HEK293 (cell line): Measurements from ENCODE around the gene PARVA.

ENCODE experiments used
- CTCF ChIA-PET: fragments of 350-600 bp; formaldehyde crosslinking; extraction: SDS; loops from one replicate; lab custom pipeline; 2021; ENCODE audit warnings: antibody characterized with exemption; lab: Yijun Ruan, JAX
- POLR2A ChIA-PET: fragments of 300-600 bp; formaldehyde crosslinking; extraction: SDS; loops from one replicate; lab custom pipeline; 2020; ENCODE audit warnings: antibody characterized with exemption, inconsistent platforms; lab: Yijun Ruan, JAX
- H3K27ac ChIP-seq: fragments of 200-500 bp; sonication (Bioruptor generic); 2 replicates; pipeline ENCODE4 v1.5.1; 2014; ENCODE audit warnings: low read depth, low read length, control low read depth, inconsistent platforms; ENCODE audit errors: extremely low read depth
- H3K36me3 ChIP-seq, 2 experiments: fragments of 200-500 bp in 1 of 2; sonication (Bioruptor generic) in 1 of 2; 1 replicate in 1 of 2; 2 replicates in 1 of 2; pipeline ENCODE4 v1.5.1; 2014 to 2017; ENCODE audit warnings: inconsistent platforms in 2 of 2, low read length in 2 of 2; ENCODE audit not compliant: control insufficient read depth in 2 of 2, insufficient read depth in 1 of 2
- H3K4me1 ChIP-seq: fragments of 200-500 bp; sonication (Bioruptor generic); 2 replicates; pipeline ENCODE4 v1.5.1; 2014; ENCODE audit warnings: mild to moderate bottlenecking, low read length, inconsistent platforms; ENCODE audit not compliant: control insufficient read depth, insufficient read depth
- H3K4me3 ChIP-seq: 2 replicates; pipeline ENCODE4 v1.5.1; 2011; ENCODE audit warnings: low read depth, mild to moderate bottlenecking, control low read depth, low read length, moderate library complexity
- H3K9me3 ChIP-seq: fragments of 200-500 bp; sonication (Bioruptor generic); 2 replicates; pipeline ENCODE4 v1.5.1; 2014; ENCODE audit warnings: low read depth, low read length, inconsistent platforms; ENCODE audit not compliant: control insufficient read depth, insufficient read depth
- ATF2 ChIP-seq: fragments of 450-650 bp; formaldehyde crosslinking; IDR thresholded peaks from 2 replicates; pipeline ENCODE4 v1.5.1; 2016; ENCODE audit warnings: missing biosample characterization, missing genetic modification characterization, low read depth
- KLF7 ChIP-seq: fragments of 450-650 bp; formaldehyde crosslinking; IDR thresholded peaks from 2 replicates; pipeline ENCODE4 v1.5.1; 2016; ENCODE audit warnings: missing biosample characterization, missing genetic modification characterization, borderline replicate concordance
- MEIS1 ChIP-seq: sonication (generic); formaldehyde crosslinking; IDR thresholded peaks from 2 replicates; pipeline ENCODE4 v1.8.1; 2022; ENCODE audit warnings: missing genetic modification reagents, mild to moderate bottlenecking, borderline replicate concordance
- OVOL3 ChIP-seq: fragments of 450-650 bp; formaldehyde crosslinking; IDR thresholded peaks from 2 replicates; pipeline ENCODE4 v1.5.1; 2016; ENCODE audit warnings: missing biosample characterization, missing genetic modification characterization
- PRDM6 ChIP-seq: fragments of 450-650 bp; formaldehyde crosslinking; IDR thresholded peaks from 2 replicates; pipeline ENCODE4 v1.5.1; 2017; ENCODE audit warnings: missing biosample characterization, missing genetic modification characterization
- RBAK ChIP-seq: fragments of 450-650 bp; formaldehyde crosslinking; IDR thresholded peaks from 2 replicates; pipeline ENCODE4 v1.5.1; 2016; ENCODE audit warnings: missing biosample characterization, missing genetic modification characterization
- REPIN1 ChIP-seq: fragments of 450-650 bp; formaldehyde crosslinking; IDR thresholded peaks from 2 replicates; pipeline ENCODE4 v1.5.1; 2017; ENCODE audit warnings: missing biosample characterization, missing genetic modification characterization, low read depth
- ZBTB49 ChIP-seq: fragments of 450-650 bp; formaldehyde crosslinking; IDR thresholded peaks from 2 replicates; pipeline ENCODE4 v1.5.1; 2016; ENCODE audit warnings: missing biosample characterization, missing genetic modification characterization, low read depth
- ZIC2 ChIP-seq: fragments of 450-650 bp; formaldehyde crosslinking; IDR thresholded peaks from 2 replicates; pipeline ENCODE4 v1.5.1; 2016; ENCODE audit warnings: missing biosample characterization, missing genetic modification characterization
- ZNF10 ChIP-seq: fragments of 450-650 bp; formaldehyde crosslinking; IDR thresholded peaks from 2 replicates; pipeline ENCODE4 v1.5.1; 2017; ENCODE audit warnings: missing biosample characterization, missing genetic modification characterization
- ZNF112 ChIP-seq: fragments of 450-650 bp; formaldehyde crosslinking; IDR thresholded peaks from 2 replicates; pipeline ENCODE4 v1.5.0; 2017; ENCODE audit warnings: missing biosample characterization, missing genetic modification characterization
- ZNF121 ChIP-seq: fragments of 450-650 bp; formaldehyde crosslinking; IDR thresholded peaks from 2 replicates; pipeline ENCODE4 v1.5.1; 2016; ENCODE audit warnings: missing biosample characterization, missing genetic modification characterization
- ZNF174 ChIP-seq: fragments of 450-650 bp; formaldehyde crosslinking; IDR thresholded peaks from 2 replicates; pipeline ENCODE4 v1.5.0; 2017; ENCODE audit warnings: missing biosample characterization, mild to moderate bottlenecking, missing genetic modification characterization
- ZNF19 ChIP-seq: fragments of 450-650 bp; formaldehyde crosslinking; IDR thresholded peaks from 2 replicates; pipeline ENCODE4; 2016; ENCODE audit warnings: missing biosample characterization, missing genetic modification characterization, low read depth
- ZNF23 ChIP-seq: fragments of 450-650 bp; formaldehyde crosslinking; IDR thresholded peaks from 2 replicates; pipeline ENCODE4 v1.5.1; 2016; ENCODE audit warnings: missing biosample characterization, missing genetic modification characterization, borderline replicate concordance
- ZNF629 ChIP-seq: fragments of 450-650 bp; formaldehyde crosslinking; IDR thresholded peaks from 2 replicates; pipeline ENCODE4 v1.5.1; 2017; ENCODE audit warnings: missing biosample characterization, missing genetic modification characterization
- ZNF660 ChIP-seq: fragments of 450-650 bp; IDR thresholded peaks from 2 replicates; pipeline ENCODE4 v1.5.1; 2018; ENCODE audit warnings: missing biosample characterization, mild to moderate bottlenecking, missing genetic modification characterization
- ZNF670 ChIP-seq: fragments of 450-650 bp; formaldehyde crosslinking; IDR thresholded peaks from 2 replicates; pipeline ENCODE4 v1.5.1; 2016; ENCODE audit warnings: missing biosample characterization, missing genetic modification characterization, low read depth

Gene PARVA

GRCh38 chr11:12399355-12399754, 22.0 kb downstream of the PARVA start:
- Histone ChIP-seq H3K27ac (no peak overlapping the region), H3K4me1 (no peaks in the 10 kb centered on the region), H3K9me3 (no peaks in the 10 kb centered on the region), H3K4me3 (no peak overlapping the region), H3K36me3 (no peaks in the 10 kb centered on the region)
- ChIA-PET CTCF (interaction anchor here (0.6 to 1.0 kb wide), 5 partner anchors 12 to 811 kb away, joined by 3 to 5 read pairs (median 4); no protein-coding TSS in a partner anchor), POLR2A (no interaction called here)
- TF ChIP-seq ZIC2 (tag by site-specific recombination) = no peak
- no peak for TF ChIP-seq PRDM6 (tag by site-specific recombination)
- TF ChIP-seq OVOL3 (tag by site-specific recombination) = no peak
- no peak for TF ChIP-seq ZNF10
- TF ChIP-seq ZNF19 (tag by site-specific recombination) = no peak
- TF ChIP-seq REPIN1 (tag by site-specific recombination) = no peak
- no peak for TF ChIP-seq ZNF121
- TF ChIP-seq ZNF174 = no peak
- TF ChIP-seq ZNF660 (tag by site-specific recombination) = no peak
- no peak for TF ChIP-seq KLF7 (tag by site-specific recombination)
- TF ChIP-seq ZNF23 (tag by site-specific recombination) = no peak
- TF ChIP-seq ZNF112 (tag by site-specific recombination) = no peak
- TF ChIP-seq RBAK (tag by site-specific recombination) = no peak
- TF ChIP-seq ZBTB49 (tag by site-specific recombination) = no peak

- Histone ChIP-seq H3K9me3 (no peaks in the 10 kb centered on the region), H3K4me3 (no peak overlapping the region), H3K27ac (no peak overlapping the region), H3K36me3 (no peaks in the 10 kb centered on the region), H3K4me1 (no peaks in the 10 kb centered on the region)
- ChIA-PET POLR2A (no interaction called here), CTCF (interaction anchor here (1.3 to 2.0 kb wide), 2 partner anchors 9 to 71 kb away, joined by 3 to 6 read pairs; no protein-coding TSS in a partner anchor)
- TF ChIP-seq ATF2 (tag by site-specific recombination) (peak; percentile 83), ZNF629 (tag by site-specific recombination) (0 out of 2 replicates have a peak, but pooled peaks have one; percentile 18), ZNF670 (tag by site-specific recombination) (no peak), ZIC2 (tag by site-specific recombination) (peak; percentile 57), MEIS1 (no peak)
Observed at GRCh38 chr11:12402025-12402424, 24.7 kb downstream of the PARVA start.
